Brain microvascular endothelial cell (primary cell): Measurements from ENCODE around the gene MAK.
A peak's percentile ranks its signal among the peaks of the same experiment; 100 is the strongest.

Source experiments
- DNase-seq: peaks from one replicate; pipeline ENCODE4 v3.0.0-alpha.2; 2020
- H3K27ac ChIP-seq: fragments of 250-450 bp; sonication (Bioruptor Pico); 2 replicates; pipeline ENCODE4 v1.5.1; 2020; ENCODE audit warnings: mild to moderate bottlenecking, moderate library complexity
- H3K27me3 ChIP-seq: fragments of 250-450 bp; sonication (Bioruptor Pico); replicated peaks from 2 replicates; pipeline ENCODE4 v1.5.1; 2020; ENCODE audit warnings: mild to moderate bottlenecking
- H3K36me3 ChIP-seq: fragments of 250-450 bp; sonication (Bioruptor Pico); replicated peaks from 2 replicates; pipeline ENCODE4 v1.5.1; 2020; ENCODE audit warnings: mild to moderate bottlenecking
- H3K4me3 ChIP-seq: 2 replicates; pipeline ENCODE4 v1.5.1; 2011; ENCODE audit warnings: low read depth, mild to moderate bottlenecking, control low read depth, low read length, moderate library complexity
- CTCF ChIP-seq: IDR thresholded peaks from 2 replicates; pipeline ENCODE4 v1.5.1; 2011; ENCODE audit warnings: low read depth, mild to moderate bottlenecking, moderate library complexity, low read length, control low read depth, inconsistent platforms; ENCODE audit errors: missing control alignments
- in situ Hi-C: cut with HindIII; loops from 2 replicates; pipeline ENCODE4 v1.10.0; 2017; ENCODE audit warnings: low sequenced_read_pairs, low pct_ligation_motif_present

Gene MAK

GRCh38 chr6:10801224-10801848, 37.0 kb downstream of the MAK start:
- DNase-seq: peak; percentile 43
- Histone ChIP-seq H3K27ac (no peak overlapping the region), H3K36me3 (no peaks in the 10 kb centered on the region), H3K4me3 (no peak overlapping the region), H3K27me3 (no peaks in the 10 kb centered on the region)
- in situ Hi-C loops: no loop called here
- peak; percentile 100 for TF ChIP-seq CTCF

GRCh38 chr6:10800810-10801209, 37.5 kb downstream of the MAK start:
- Histone ChIP-seq H3K27me3 (no peaks in the 10 kb centered on the region), H3K36me3 (no peaks in the 10 kb centered on the region), H3K27ac (no peak overlapping the region), H3K4me3 (no peak overlapping the region)
- in situ Hi-C loops: no loop called here
- no peak for TF ChIP-seq CTCF
- peak; percentile 43 for DNase-seq

- in situ Hi-C loops: no loop called here
- Histone ChIP-seq H3K27ac (no peak overlapping the region), H3K27me3 (no peaks in the 10 kb centered on the region), H3K4me3 (no peak overlapping the region), H3K36me3 (no peaks in the 10 kb centered on the region)
- DNase-seq: no peak
- no peak for TF ChIP-seq CTCF
Measured at GRCh38 chr6:10794239-10794638, 44.1 kb downstream of the MAK start.

GRCh38 chr6:10793695-10794094, 44.6 kb downstream of the MAK start:
- no peak for TF ChIP-seq CTCF
- Histone ChIP-seq H3K36me3 (no peaks in the 10 kb centered on the region), H3K4me3 (no peak overlapping the region), H3K27me3 (no peaks in the 10 kb centered on the region), H3K27ac (no peak overlapping the region)
- in situ Hi-C loops: no loop called here
- no peak for DNase-seq

GRCh38 chr6:10793035-10793434, 45.3 kb downstream of the MAK start:
- in situ Hi-C loops: no loop called here
- Histone ChIP-seq H3K4me3 (no peak overlapping the region), H3K27me3 (no peaks in the 10 kb centered on the region), H3K36me3 (no peaks in the 10 kb centered on the region), H3K27ac (no peak overlapping the region)
- no peak for TF ChIP-seq CTCF
- no peak for DNase-seq

GRCh38 chr6:10792101-10792500, 46.2 kb downstream of the MAK start:
- Histone ChIP-seq H3K36me3 (no peaks in the 10 kb centered on the region), H3K27me3 (no peaks in the 10 kb centered on the region), H3K4me3 (no peak overlapping the region), H3K27ac (no peak overlapping the region)
- in situ Hi-C loops: no loop called here
- no peak for DNase-seq
- TF ChIP-seq CTCF: no peak
